ENCODE measurements around the gene C19orf53. TPM values are rescaled to one million over a fixed set of nuclear protein-coding genes. Genes with fewer than 3 reads are reported as not detected.

Gene C19orf53
- total RNA-seq, 1 experiment from 2014 or later: 115 TPM

DNA sequence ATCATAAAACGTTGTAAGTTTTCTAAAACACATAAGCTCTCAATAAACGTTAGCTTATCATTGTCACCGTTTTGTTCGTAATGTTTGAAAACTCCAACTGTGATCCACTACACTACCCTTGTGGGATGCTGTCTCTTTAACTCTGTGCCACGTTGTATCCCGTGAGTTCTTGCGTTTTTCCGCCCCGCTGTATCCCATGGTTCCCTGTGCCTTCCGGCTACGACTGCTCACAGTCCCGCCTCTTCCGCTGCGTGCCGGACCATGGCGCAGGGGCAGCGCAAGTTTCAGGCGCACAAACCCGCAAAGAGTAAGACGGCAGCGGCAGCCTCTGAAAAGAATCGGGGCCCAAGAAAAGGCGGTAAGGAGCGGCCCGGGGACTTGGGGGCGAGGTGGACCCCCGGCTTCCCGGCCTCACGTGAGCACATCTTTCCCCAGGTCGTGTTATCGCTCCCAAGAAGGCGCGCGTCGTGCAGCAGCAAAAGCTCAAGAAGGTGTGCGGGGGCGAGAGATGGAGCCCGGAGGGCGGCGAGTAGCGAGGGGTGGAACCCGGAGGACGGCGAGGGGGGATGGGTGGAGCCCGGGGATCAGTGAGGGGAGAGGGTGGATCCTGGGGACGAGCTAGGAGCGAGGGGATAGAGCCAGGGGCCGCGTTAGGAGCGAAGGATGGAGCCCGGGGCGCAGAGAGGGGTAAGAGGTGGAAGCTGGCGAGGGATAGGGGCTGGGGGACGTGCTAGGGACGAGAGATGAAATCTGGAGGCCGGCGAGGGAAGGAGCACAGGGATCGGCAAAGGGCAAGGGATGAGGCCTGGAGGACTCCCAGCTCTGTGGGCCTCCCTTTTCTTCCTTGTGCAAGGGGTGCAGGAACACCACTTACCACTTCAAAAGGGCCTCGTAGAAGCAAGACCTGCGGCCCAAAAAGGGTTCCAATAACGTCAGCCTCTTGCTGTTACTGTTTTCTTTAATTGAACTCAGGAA, at the start of gene C19orf53 (continued):
- 0 out of 2 replicates have a peak, but pooled peaks have one; percentile 53 for TF ChIP-seq SRF (IDR thresholded peaks at IDR 0.05; ENCODE audit: low read depth)
- no peak for TF ChIP-seq REST (IDR thresholded peaks at IDR 0.05; ENCODE audit: low read depth)

DNA sequence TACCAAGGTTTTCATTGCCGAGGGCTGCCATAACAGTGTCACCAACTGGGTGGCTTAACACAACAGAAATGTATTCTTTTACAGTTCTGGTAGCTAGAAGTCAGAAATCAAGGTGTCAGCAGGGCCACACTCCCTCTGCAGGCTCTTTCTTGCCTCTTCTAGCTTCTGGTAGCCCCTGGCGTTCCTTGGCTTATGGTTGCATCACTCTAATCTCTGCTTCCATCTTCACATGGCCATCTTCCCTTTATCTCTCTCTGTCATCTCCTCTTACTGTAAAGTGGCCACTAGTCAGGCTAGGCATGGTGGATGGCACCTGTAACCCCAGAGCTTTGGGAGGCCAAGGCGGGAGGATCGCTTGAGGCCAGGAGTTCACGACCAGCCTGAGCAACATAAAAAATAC, 47.9 kb upstream of the C19orf53 start:
- H3K9me3 ChIP-seq (ENCODE audit: control insufficient read depth in 1 of 2, insufficient read depth in 1 of 2, low read depth in 1 of 2, low read length in 2 of 2): no peaks in the 10 kb centered on the region
- ChIA-PET POLR2A (no interaction called here), RAD21 (ENCODE audit: low non-redundant PET in 1 of 2, low total read pairs in 2 of 2, uncharacterized antibody in 2 of 2, unreplicated experiment in 2 of 2) (interaction anchor here in 1 of 2 experiments (0.6 kb wide), 1 partner anchor 549 kb away, joined by 3 read pairs; no protein-coding TSS in a partner anchor), CTCF (no interaction called here)
- no peaks in the 10 kb centered on the region for H3K36me3 ChIP-seq (ENCODE audit: control insufficient read depth in 1 of 2, insufficient read depth in 2 of 2, low read length in 2 of 2)
- H3K4me3 ChIP-seq (replicated peaks in 1 of 2; ENCODE audit: low read depth in 1 of 2, low read length in 2 of 2): no peak overlapping the region
- no peak overlapping the region for H3K4me2 ChIP-seq (ENCODE audit: low read length)
- intact Hi-C loops (cut with micrococcal nuclease): loop anchor here (10.0 kb wide), 1 partner anchor 452 kb away; no protein-coding TSS in a partner anchor
- no peak overlapping the region for H2AFZ ChIP-seq (ENCODE audit: low read depth, low read length, poor library complexity, severe bottlenecking)
- no peak overlapping the region for H3K27ac ChIP-seq (ENCODE audit: low read depth, low read length)
- DNase-seq (ENCODE audit: low read depth, low spot score) (no peak), ATAC-seq (no peak)
- no peaks in the 10 kb centered on the region for H3K9me2 ChIP-seq (ENCODE audit: insufficient read depth)
- H3K9ac ChIP-seq (ENCODE audit: low read length): no peak overlapping the region
- no peaks in the 10 kb centered on the region for H3K79me2 ChIP-seq (ENCODE audit: insufficient read depth, low read length)
- H4K20me1 ChIP-seq (ENCODE audit: insufficient read depth): no peaks in the 10 kb centered on the region
- H3K4me1 ChIP-seq (ENCODE audit: control insufficient read depth in 1 of 2, insufficient read depth in 2 of 2, low read length in 2 of 2): peaks cover 24 to 25% of the 10 kb centered on the region in 2 experiments
- TF ChIP-seq EZH2 (IDR thresholded peaks at IDR 0.05): no peak
- no peak for TF ChIP-seq FOSL1 (IDR thresholded peaks at IDR 0.05; ENCODE audit: low read depth)
- TF ChIP-seq POLR2A (IDR thresholded peaks at IDR 0.05; ENCODE audit: borderline replicate concordance, extremely low read depth, insufficient read depth, insufficient read length): no peak
- no peak for TF ChIP-seq ZNF274 (IDR thresholded peaks at IDR 0.05; ENCODE audit: low read depth, low read length)
- TF ChIP-seq EZH2phosphoT487 (IDR thresholded peaks at IDR 0.05; ENCODE audit: borderline replicate concordance): no peak
- no peak for TF ChIP-seq ATF3 (IDR thresholded peaks at IDR 0.05)
- TF ChIP-seq SIN3A (IDR thresholded peaks at IDR 0.05; ENCODE audit: low read depth): no peak
- no peak for TF ChIP-seq ELF1 (IDR thresholded peaks at IDR 0.05; ENCODE audit: borderline replicate concordance, low read depth)
- TF ChIP-seq MAX (IDR thresholded peaks at IDR 0.05): no peak
- no TSS peak for BruUV-seq (replicated peaks)
- no peaks in the 10 kb centered on the region for H3K27me3 ChIP-seq (ENCODE audit: insufficient read depth, low read length)

Data from HCT116 (cell line).